MM.1S (cell line): ENCODE results near the gene SRGAP3.

Experiments
- DNase-seq: peaks from one replicate; pipeline ENCODE4 v3.0.0-alpha.2; 2015
- H2AFZ ChIP-seq: fragments of 300-600 bp; sonication (generic); 2 replicates; pipeline ENCODE4 v1.6.0; 2016; ENCODE audit warnings: antibody characterized with exemption, low read length
- H3F3A ChIP-seq: fragments of 300-600 bp; sonication (generic); 2 replicates; pipeline ENCODE4 v1.6.1; 2016; ENCODE audit warnings: mild to moderate bottlenecking, antibody characterized with exemption, low read length, moderate library complexity, mixed read lengths; ENCODE audit not compliant: insufficient read depth
- H3K27ac ChIP-seq: fragments of 300-600 bp; sonication (generic); 2 replicates; pipeline ENCODE4 v1.5.1; 2016; ENCODE audit warnings: mild to moderate bottlenecking, low read length
- H3K27me3 ChIP-seq: fragments of 300-600 bp; sonication (generic); replicated peaks from 2 replicates; pipeline ENCODE4 v1.6.0; 2016; ENCODE audit warnings: low read length; ENCODE audit not compliant: insufficient read depth
- H3K36me3 ChIP-seq: fragments of 300-600 bp; sonication (generic); replicated peaks from 2 replicates; pipeline ENCODE4 v1.6.1; 2016; ENCODE audit warnings: mild to moderate bottlenecking, low read length, mixed read lengths; ENCODE audit not compliant: insufficient read depth
- H3K4me1 ChIP-seq: fragments of 300-600 bp; sonication (generic); 2 replicates; pipeline ENCODE4 v1.6.1; 2016; ENCODE audit warnings: low read length, mixed read lengths
- H3K4me2 ChIP-seq: fragments of 300-600 bp; sonication (generic); 2 replicates; pipeline ENCODE4 v1.6.0; 2016; ENCODE audit warnings: low read depth, low read length
- H3K4me3 ChIP-seq: fragments of 300-600 bp; sonication (generic); 2 replicates; pipeline ENCODE4 v1.5.1; 2016; ENCODE audit warnings: low read length, mixed read lengths
- H3K79me2 ChIP-seq: fragments of 300-600 bp; sonication (generic); 2 replicates; pipeline ENCODE4 v1.6.1; 2016; ENCODE audit warnings: mixed run types, low read length, mixed read lengths
- H3K9ac ChIP-seq: fragments of 300-600 bp; sonication (generic); 2 replicates; pipeline ENCODE4 v1.6.1; 2016; ENCODE audit warnings: low read length, mixed read lengths
- H3K9me2 ChIP-seq: fragments of 300-600 bp; sonication (generic); replicated peaks from 2 replicates; pipeline ENCODE4 v1.6.1; 2016; ENCODE audit warnings: mild to moderate bottlenecking, low read length, mixed read lengths; ENCODE audit not compliant: insufficient read depth
- H3K9me3 ChIP-seq: fragments of 300-600 bp; sonication (generic); replicated peaks from 2 replicates; pipeline ENCODE4 v1.6.1; 2016; ENCODE audit warnings: mild to moderate bottlenecking, low read length, mixed read lengths; ENCODE audit not compliant: insufficient read depth
- H4K20me1 ChIP-seq: fragments of 300-600 bp; sonication (generic); 2 replicates; pipeline ENCODE4 v1.6.1; 2016; ENCODE audit warnings: mild to moderate bottlenecking, low read length, moderate library complexity, mixed read lengths; ENCODE audit not compliant: insufficient read depth
- CTCF ChIP-seq: fragments of 300-600 bp; sonication (generic); IDR thresholded peaks from 2 replicates; pipeline ENCODE4 v1.5.1; 2016; ENCODE audit warnings: antibody characterized with exemption, low read length, mixed read lengths
- EZH2 ChIP-seq: fragments of 300-600 bp; sonication (generic); optimal IDR thresholded peaks from 2 replicates; pipeline ENCODE3; 2017; ENCODE audit warnings: low read depth, mild to moderate bottlenecking, antibody characterized with exemption, low read length, mixed read lengths
- EZH2phosphoT487 ChIP-seq: fragments of 300-600 bp; sonication (generic); IDR thresholded peaks from 2 replicates; pipeline ENCODE4 v1.6.1; 2018; ENCODE audit warnings: antibody characterized with exemption, low read length

SRGAP3 gene

GRCh38 chr3:9022305-9023225 is 226.9 kb downstream of the SRGAP3 start:
- H4K20me1 ChIP-seq: no peaks in the 10 kb centered on the region
- no peak overlapping the region for H3K9ac ChIP-seq
- H3K36me3 ChIP-seq: no peaks in the 10 kb centered on the region
- no peak overlapping the region for H3K4me2 ChIP-seq
- no peaks in the 10 kb centered on the region for H3F3A ChIP-seq
- no peak overlapping the region for H3K4me3 ChIP-seq
- no peak overlapping the region for H2AFZ ChIP-seq
- no peaks in the 10 kb centered on the region for H3K27me3 ChIP-seq
- H3K27ac ChIP-seq: no peak overlapping the region
- no peaks in the 10 kb centered on the region for H3K9me3 ChIP-seq
- H3K79me2 ChIP-seq: no peaks in the 10 kb centered on the region
- H3K4me1 ChIP-seq: no peaks in the 10 kb centered on the region
- no peaks in the 10 kb centered on the region for H3K9me2 ChIP-seq
- no peak for DNase-seq
- TF ChIP-seq EZH2 (no peak), EZH2phosphoT487 (no peak), CTCF (no peak)

- Histone ChIP-seq H3K27ac (no peak overlapping the region), H3K9me2 (no peaks in the 10 kb centered on the region), H4K20me1 (no peaks in the 10 kb centered on the region), H3K9ac (no peak overlapping the region), H2AFZ (no peak overlapping the region), H3K9me3 (no peaks in the 10 kb centered on the region), H3K36me3 (no peaks in the 10 kb centered on the region), H3K4me1 (no peaks in the 10 kb centered on the region), H3K79me2 (no peaks in the 10 kb centered on the region), H3K4me2 (no peak overlapping the region), H3K27me3 (no peaks in the 10 kb centered on the region), H3F3A (no peaks in the 10 kb centered on the region), H3K4me3 (no peak overlapping the region)
- no peak for DNase-seq
- TF ChIP-seq EZH2: no peak
- TF ChIP-seq CTCF: no peak
- no peak for TF ChIP-seq EZH2phosphoT487
Observed at GRCh38 chr3:9021271-9022009, 228.0 kb downstream of the SRGAP3 start.

- no peaks in the 10 kb centered on the region for H3K36me3 ChIP-seq
- H3K4me2 ChIP-seq: no peak overlapping the region
- H3K9ac ChIP-seq: no peak overlapping the region
- no peaks in the 10 kb centered on the region for H3K79me2 ChIP-seq
- no peaks in the 10 kb centered on the region for H3K9me3 ChIP-seq
- no peaks in the 10 kb centered on the region for H4K20me1 ChIP-seq
- no peak overlapping the region for H2AFZ ChIP-seq
- H3K4me3 ChIP-seq: no peak overlapping the region
- H3K4me1 ChIP-seq: no peaks in the 10 kb centered on the region
- no peaks in the 10 kb centered on the region for H3K27me3 ChIP-seq
- no peak for DNase-seq
- no peaks in the 10 kb centered on the region for H3K9me2 ChIP-seq
- TF ChIP-seq CTCF: no peak
- no peak for TF ChIP-seq EZH2
- no peak for TF ChIP-seq EZH2phosphoT487
- H3K27ac ChIP-seq: no peak overlapping the region
- H3F3A ChIP-seq: no peaks in the 10 kb centered on the region
Observed at GRCh38 chr3:9020426-9020825, 229.0 kb downstream of the SRGAP3 start.
